Panc1 (cell line): ENCODE results near the gene PRRT1B.

Experiments used
- CTCF ChIP-seq: fragments of 450-650 bp; IDR thresholded peaks from 2 replicates; pipeline ENCODE4 v1.5.1; 2017; ENCODE audit warnings: mild to moderate bottlenecking
- POLR2AphosphoS5 ChIP-seq: IDR thresholded peaks from 2 replicates; pipeline ENCODE4 v1.6.1; 2012; ENCODE audit warnings: mild to moderate bottlenecking, low read depth, low read length, moderate library complexity

- TF ChIP-seq CTCF (no peak), POLR2AphosphoS5 (no peak)
These were observed 1.2 kb downstream of the PRRT1B start for GRCh38 chr9:131546336-131547084.
